ENCODE data around the gene TMEM132D. TPM values are rescaled to one million over a fixed set of nuclear protein-coding genes. Genes with fewer than 3 reads are reported as not detected.

TMEM132D gene
- total RNA-seq, 1 donor from 2014 or later: not detected

GRCh38 chr12:129404556-129404955 lies 499.3 kb downstream of the TMEM132D start:
- H3K27ac Mint-ChIP-seq (ENCODE audit: unreplicated experiment): no peak overlapping the region
- peaks cover 12% of the 10 kb centered on the region for H3K9me3 Mint-ChIP-seq (ENCODE audit: unreplicated experiment)
- H2AFZ ChIP-seq (ENCODE audit: low read depth, low read length): no peak overlapping the region
- H3K4me1 ChIP-seq (ENCODE audit: insufficient read depth, low read length): no peaks in the 10 kb centered on the region
- no peak overlapping the region for H3K4me3 Mint-ChIP-seq (ENCODE audit: unreplicated experiment)
- H3K27me3 Mint-ChIP-seq (ENCODE audit: low read depth, unreplicated experiment): no peaks in the 10 kb centered on the region
- H3K27me3 ChIP-seq (ENCODE audit: insufficient read depth, low read length): no peaks in the 10 kb centered on the region
- no peaks in the 10 kb centered on the region for H3K79me2 ChIP-seq (ENCODE audit: insufficient read depth, low read length)
- FAIRE-seq (no peak), DNase-seq (ENCODE audit: low read depth) (no peak)
- no peak overlapping the region for H3K4me2 ChIP-seq (ENCODE audit: low read length)
- no peak overlapping the region for H3K9ac ChIP-seq (ENCODE audit: low read length)
- no peaks in the 10 kb centered on the region for H3K4me1 Mint-ChIP-seq (ENCODE audit: low read depth, unreplicated experiment)
- H3K36me3 ChIP-seq (ENCODE audit: insufficient read depth, low read length): no peaks in the 10 kb centered on the region
- TF ChIP-seq CTCF (IDR thresholded peaks at IDR 0.05; ENCODE audit: insufficient read depth, low read depth, low read length) (no peak), EZH2 (IDR thresholded peaks at IDR 0.05; ENCODE audit: insufficient read depth, low read length) (no peak)
- no peak overlapping the region for H3K27ac ChIP-seq (ENCODE audit: low read depth, low read length)
- no peaks in the 10 kb centered on the region for H3K36me3 Mint-ChIP-seq (ENCODE audit: low read depth, unreplicated experiment)
- H4K20me1 ChIP-seq (ENCODE audit: insufficient read depth, low read length): no peaks in the 10 kb centered on the region
- H3K9me3 ChIP-seq (ENCODE audit: insufficient read depth, low read depth, low read length): no peaks in the 10 kb centered on the region
- no peak overlapping the region for H3K4me3 ChIP-seq (ENCODE audit: insufficient read depth, low read depth, low read length)

GRCh38 chr12:129401572-129401971 lies 502.3 kb downstream of the TMEM132D start:
- Histone ChIP-seq H3K4me3 (ENCODE audit: insufficient read depth, low read depth, low read length) (no peak overlapping the region), H3K4me1 (ENCODE audit: insufficient read depth, low read length) (no peaks in the 10 kb centered on the region), H3K36me3 (ENCODE audit: insufficient read depth, low read length) (no peaks in the 10 kb centered on the region), H3K9me3 (ENCODE audit: insufficient read depth, low read depth, low read length) (no peaks in the 10 kb centered on the region), H3K27ac (ENCODE audit: low read depth, low read length) (no peak overlapping the region), H4K20me1 (ENCODE audit: insufficient read depth, low read length) (no peaks in the 10 kb centered on the region), H3K9ac (ENCODE audit: low read length) (no peak overlapping the region), H3K79me2 (ENCODE audit: insufficient read depth, low read length) (no peaks in the 10 kb centered on the region), H3K4me2 (ENCODE audit: low read length) (no peak overlapping the region), H2AFZ (ENCODE audit: low read depth, low read length) (no peak overlapping the region), H3K27me3 (ENCODE audit: insufficient read depth, low read length) (no peaks in the 10 kb centered on the region)
- DNase-seq (ENCODE audit: low read depth) (no peak), FAIRE-seq (no peak)
- Mint-ChIP-seq H3K4me1 (ENCODE audit: low read depth, unreplicated experiment) (no peaks in the 10 kb centered on the region), H3K4me3 (ENCODE audit: unreplicated experiment) (no peak overlapping the region), H3K27ac (ENCODE audit: unreplicated experiment) (no peak overlapping the region), H3K9me3 (ENCODE audit: unreplicated experiment) (peaks cover 15% of the 10 kb centered on the region), H3K36me3 (ENCODE audit: low read depth, unreplicated experiment) (no peaks in the 10 kb centered on the region), H3K27me3 (ENCODE audit: low read depth, unreplicated experiment) (no peaks in the 10 kb centered on the region)
- TF ChIP-seq CTCF (IDR thresholded peaks at IDR 0.05; ENCODE audit: insufficient read depth, low read depth, low read length) (no peak), EZH2 (IDR thresholded peaks at IDR 0.05; ENCODE audit: insufficient read depth, low read length) (no peak)

- DNase-seq (ENCODE audit: low read depth) (no peak), FAIRE-seq (no peak)
- Histone ChIP-seq H3K4me3 (ENCODE audit: insufficient read depth, low read depth, low read length) (no peak overlapping the region), H4K20me1 (ENCODE audit: insufficient read depth, low read length) (no peaks in the 10 kb centered on the region), H3K4me2 (ENCODE audit: low read length) (no peak overlapping the region), H3K9me3 (ENCODE audit: insufficient read depth, low read depth, low read length) (no peaks in the 10 kb centered on the region), H3K4me1 (ENCODE audit: insufficient read depth, low read length) (no peaks in the 10 kb centered on the region), H3K79me2 (ENCODE audit: insufficient read depth, low read length) (no peaks in the 10 kb centered on the region), H3K27ac (ENCODE audit: low read depth, low read length) (no peak overlapping the region), H3K36me3 (ENCODE audit: insufficient read depth, low read length) (no peaks in the 10 kb centered on the region), H3K27me3 (ENCODE audit: insufficient read depth, low read length) (no peaks in the 10 kb centered on the region), H2AFZ (ENCODE audit: low read depth, low read length) (no peak overlapping the region), H3K9ac (ENCODE audit: low read length) (no peak overlapping the region)
- Mint-ChIP-seq H3K36me3 (ENCODE audit: low read depth, unreplicated experiment) (no peaks in the 10 kb centered on the region), H3K4me3 (ENCODE audit: unreplicated experiment) (no peak overlapping the region), H3K9me3 (ENCODE audit: unreplicated experiment) (peaks cover 2% of the 10 kb centered on the region), H3K4me1 (ENCODE audit: low read depth, unreplicated experiment) (no peaks in the 10 kb centered on the region), H3K27ac (ENCODE audit: unreplicated experiment) (no peak overlapping the region), H3K27me3 (ENCODE audit: low read depth, unreplicated experiment) (no peaks in the 10 kb centered on the region)
- TF ChIP-seq EZH2 (IDR thresholded peaks at IDR 0.05; ENCODE audit: insufficient read depth, low read length) (no peak), CTCF (IDR thresholded peaks at IDR 0.05; ENCODE audit: insufficient read depth, low read depth, low read length) (no peak)
Observed at GRCh38 chr12:129394177-129394825, 509.5 kb downstream of the TMEM132D start.

All from astrocyte (in vitro differentiated cells and primary cell).